ENCODE data around the gene C20orf173.

DNA sequence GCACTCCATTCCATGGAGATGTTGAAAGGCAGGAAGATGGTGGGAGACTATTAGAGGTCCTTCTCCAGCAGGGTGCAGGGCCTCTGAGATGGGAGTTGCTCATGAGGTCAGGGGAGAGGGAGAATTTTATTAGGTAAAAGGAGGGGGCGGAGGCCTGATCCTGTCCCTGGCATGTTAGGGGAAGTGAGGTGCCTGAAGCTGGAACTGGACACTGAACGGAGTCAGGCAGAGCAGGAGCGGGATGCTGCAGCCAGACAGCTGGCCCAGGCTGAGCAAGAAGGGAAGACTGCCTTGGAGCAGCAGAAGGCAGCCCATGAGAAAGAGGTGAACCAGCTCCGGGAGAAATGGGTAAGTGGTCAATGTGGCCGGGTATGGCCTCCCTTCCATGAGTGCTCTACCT lies 49.7 kb downstream of the C20orf173 start:
- TF ChIP-seq, protein P1, sequence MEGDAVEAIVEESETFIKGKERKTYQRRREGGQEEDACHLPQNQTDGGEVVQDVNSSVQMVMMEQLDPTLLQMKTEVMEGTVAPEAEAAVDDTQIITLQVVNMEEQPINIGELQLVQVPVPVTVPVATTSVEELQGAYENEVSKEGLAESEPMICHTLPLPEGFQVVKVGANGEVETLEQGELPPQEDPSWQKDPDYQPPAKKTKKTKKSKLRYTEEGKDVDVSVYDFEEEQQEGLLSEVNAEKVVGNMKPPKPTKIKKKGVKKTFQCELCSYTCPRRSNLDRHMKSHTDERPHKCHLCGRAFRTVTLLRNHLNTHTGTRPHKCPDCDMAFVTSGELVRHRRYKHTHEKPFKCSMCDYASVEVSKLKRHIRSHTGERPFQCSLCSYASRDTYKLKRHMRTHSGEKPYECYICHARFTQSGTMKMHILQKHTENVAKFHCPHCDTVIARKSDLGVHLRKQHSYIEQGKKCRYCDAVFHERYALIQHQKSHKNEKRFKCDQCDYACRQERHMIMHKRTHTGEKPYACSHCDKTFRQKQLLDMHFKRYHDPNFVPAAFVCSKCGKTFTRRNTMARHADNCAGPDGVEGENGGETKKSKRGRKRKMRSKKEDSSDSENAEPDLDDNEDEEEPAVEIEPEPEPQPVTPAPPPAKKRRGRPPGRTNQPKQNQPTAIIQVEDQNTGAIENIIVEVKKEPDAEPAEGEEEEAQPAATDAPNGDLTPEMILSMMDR (IDR thresholded peaks at IDR 0.05 in 4 of 5, conservative IDR thresholded peaks at IDR 0.05 in 1 of 5), result no peak
- TF ChIP-seq POLR2A (IDR thresholded peaks at IDR 0.05), result no peak

All from gastrocnemius medialis (tissue), 4 donors.